GM19438 (cell line): Measurements from ENCODE around the gene SLC7A9.
"Not testable (repeated sequence)": the region's sequence is repeated elsewhere in the genome, so short reads cannot be mapped to it uniquely, and the experiment has no call there.

Experiments
- ATAC-seq: cut with Tn5 transposase; IDR thresholded peaks from one replicate; pipeline ENCODE4 v1.9.1; 2021; ENCODE audit warnings: low read depth; ENCODE audit not compliant: unreplicated experiment

The SLC7A9 gene

DNA sequence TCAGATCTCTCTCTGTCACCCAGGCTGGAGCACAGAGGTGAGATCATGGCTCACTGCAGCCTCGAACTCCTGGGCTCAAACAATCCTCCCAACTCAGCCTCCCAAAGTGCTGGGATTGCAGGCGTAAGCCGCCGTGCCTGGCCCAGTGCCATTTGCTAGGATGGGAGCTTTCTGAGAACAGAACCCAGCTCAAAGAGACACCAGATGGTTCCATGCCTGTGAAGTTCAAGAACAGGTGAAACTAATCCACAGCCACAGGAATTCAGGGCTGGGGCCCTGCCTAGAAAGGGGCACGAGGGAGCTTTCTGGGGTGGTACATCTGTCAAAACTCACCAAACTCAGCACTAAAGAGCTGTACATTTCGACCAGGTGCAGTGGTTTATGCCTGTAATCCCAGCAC, 4.2 kb downstream of the SLC7A9 start:
- ATAC-seq: no peak

DNA sequence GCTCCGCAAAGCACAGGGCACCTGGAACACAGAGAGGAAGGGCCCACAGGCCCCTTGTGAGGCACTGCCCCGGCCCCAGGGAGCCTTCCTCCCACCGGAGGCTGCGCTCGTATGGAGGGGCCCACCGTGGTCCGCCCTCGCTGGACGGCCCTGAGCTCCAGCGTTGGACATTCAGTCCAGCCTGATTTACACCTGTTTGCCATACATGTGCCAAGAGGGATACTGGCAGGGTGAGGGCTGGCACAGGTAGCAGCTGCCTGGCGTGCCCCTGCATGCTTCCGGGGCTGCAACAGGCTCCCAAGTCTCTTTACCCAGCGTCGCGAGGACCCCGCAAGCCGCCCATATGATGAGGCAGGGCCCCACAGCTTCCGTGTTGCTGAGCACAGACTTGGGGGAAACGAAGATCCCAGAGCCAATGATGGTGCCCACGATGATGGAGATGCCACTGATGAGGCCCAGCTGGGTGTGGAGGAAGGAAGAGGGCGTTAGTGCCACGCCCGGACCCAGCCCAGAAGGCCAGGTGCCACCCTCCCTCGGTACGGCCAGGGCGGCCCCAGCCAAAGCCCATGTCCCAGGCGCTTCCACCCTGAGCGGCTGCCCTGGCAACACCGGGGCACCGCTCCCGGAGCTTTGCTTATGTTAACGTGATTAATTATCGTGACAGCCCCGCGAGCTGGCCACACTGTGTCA, 5.1 kb downstream of the SLC7A9 start:
- no peak for ATAC-seq

DNA sequence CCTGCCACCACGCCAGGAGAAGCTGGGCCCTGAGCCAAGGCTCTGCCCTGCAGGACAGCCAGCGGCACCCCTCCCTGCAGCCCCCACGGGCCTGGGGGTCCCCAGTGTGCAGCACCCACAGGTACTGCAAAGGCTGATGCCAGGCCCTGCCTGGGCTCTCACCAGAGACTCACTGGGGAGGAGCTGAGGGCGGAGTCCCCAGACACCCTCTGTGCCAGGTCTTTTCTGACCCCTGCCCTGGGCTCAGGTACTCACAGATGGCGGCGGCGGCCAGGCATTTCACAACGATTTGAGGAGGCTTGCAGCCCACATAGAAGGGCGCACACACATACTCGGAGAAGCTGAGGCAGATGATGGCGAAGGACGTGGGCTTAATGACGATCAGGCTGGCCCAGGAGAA, 5.7 kb downstream of the SLC7A9 start:
- ATAC-seq: no peak

- ATAC-seq: no peak
Observed at GRCh38 chr19:32863301-32863700, 6.3 kb downstream of the SLC7A9 start.

DNA sequence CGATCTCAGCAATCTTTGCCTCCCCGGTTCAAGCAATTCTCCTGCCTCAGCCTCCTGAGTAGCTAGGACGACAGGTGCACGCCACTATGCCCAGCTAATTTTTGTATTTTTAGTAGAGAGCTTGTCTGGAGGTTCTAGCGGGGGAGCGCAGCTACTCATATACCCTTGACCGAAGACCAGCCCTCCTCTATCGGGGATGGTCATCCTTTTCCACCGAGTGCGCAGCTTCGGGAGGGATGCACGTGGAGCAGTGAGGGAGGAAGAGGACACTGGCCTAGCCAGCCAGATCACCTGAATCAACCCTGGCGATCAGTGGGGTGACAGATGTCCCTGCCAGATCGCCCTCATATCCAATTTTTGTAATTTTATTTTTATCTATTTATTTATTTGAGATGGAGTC, 6.8 kb downstream of the SLC7A9 start:
- no peak for ATAC-seq

DNA sequence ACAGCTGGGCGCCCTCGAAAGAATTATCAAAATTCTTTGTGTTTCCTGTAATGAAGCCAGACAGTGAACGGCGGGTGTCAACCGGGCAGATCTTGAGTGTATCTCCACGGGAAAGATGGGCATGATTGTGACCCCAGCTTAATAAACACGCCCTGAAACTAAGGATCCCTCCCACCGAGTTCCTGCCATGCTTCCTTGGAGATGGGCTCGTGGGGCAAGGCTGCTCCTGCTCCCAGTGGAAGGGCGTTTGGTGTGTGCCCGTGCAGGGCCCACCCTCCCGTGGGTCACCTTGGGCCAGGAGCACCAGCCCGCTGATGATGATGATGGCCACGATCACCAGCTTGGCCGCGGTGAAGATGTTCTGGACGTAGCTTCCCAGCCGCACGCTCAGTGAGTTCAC, 7.4 kb downstream of the SLC7A9 start:
- no peak for ATAC-seq

- ATAC-seq: no peak
Observed at GRCh38 chr19:32861596-32861995, 8.0 kb downstream of the SLC7A9 start.

DNA sequence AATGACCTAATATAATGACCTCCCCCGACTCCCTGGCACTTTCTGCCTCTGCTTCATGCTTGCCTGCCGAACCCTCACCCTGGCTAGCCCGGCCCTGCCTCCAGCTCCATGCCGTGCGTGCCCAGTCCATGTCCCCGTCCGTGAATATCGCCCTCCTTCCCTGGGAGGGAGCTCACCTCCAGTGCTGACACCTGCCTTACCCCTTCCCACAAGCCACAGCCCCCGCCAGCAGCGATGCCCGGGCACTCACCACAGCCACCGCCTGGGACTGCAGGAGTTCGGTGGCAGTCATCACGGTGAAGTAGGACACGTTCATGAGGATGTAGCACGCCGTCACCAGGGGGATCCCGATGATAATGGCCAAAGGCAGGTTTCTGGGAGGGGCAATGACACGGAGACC, 10.0 kb downstream of the SLC7A9 start:
- ATAC-seq: no peak

DNA sequence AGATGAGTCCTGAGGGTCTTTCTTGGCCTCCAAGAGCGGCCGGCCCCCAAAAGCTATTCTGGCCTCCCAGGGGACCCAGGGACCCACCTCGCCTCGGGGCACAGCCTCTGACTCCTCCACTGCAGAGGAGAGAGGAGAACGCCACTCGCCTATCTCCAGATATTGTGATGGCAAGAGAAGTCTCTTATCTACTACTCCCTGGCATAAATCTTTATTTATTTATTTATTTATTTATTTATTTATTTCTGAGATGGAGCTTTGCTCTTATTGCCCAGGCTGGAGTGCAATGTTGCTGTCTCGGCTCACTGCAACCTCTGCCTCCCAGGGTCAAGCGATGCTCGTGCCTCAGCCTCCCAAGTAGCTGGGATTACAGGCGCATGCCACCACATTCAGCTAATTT, 11.0 kb downstream of the SLC7A9 start:
- ATAC-seq: no peak

DNA sequence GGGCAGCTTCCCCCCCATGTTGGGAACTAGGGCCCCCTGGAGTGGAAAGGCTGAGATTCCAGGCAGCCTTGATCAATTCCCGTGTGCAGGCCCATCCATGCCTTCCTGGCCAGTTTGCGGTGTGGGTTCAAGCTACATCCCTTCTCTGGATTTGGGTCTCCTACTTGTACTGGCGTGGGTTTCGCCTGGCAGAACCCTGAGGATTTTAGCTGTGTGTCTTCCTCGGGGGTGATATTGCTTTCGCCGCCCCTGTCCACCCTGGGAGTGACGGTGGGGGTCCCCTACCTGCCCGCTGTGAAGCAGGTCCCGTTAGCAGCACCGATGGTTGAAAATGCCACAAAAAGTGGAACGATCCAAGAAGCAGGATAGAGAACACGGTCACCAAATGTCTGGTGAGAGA, 11.4 kb downstream of the SLC7A9 start:
- ATAC-seq: no peak

DNA sequence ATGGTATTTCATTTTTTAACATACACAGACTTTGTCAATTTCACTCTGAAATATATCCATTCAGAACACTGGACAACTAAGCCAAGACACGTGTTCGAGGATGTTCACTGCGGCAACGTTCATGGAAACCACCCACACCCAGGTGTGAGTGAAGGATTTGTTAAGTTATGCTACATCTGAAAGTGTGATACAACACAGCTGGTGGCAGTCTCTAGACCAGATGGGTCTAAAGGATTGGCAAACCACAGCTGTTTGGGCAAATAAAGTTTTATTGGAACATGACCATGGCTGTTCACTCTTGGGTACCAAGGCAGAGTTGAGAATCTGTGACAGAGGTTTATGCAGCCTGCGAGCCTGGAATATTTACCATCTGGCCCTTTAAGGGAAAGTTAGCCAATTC, 12.0 kb downstream of the SLC7A9 start:
- ATAC-seq: no peak

DNA sequence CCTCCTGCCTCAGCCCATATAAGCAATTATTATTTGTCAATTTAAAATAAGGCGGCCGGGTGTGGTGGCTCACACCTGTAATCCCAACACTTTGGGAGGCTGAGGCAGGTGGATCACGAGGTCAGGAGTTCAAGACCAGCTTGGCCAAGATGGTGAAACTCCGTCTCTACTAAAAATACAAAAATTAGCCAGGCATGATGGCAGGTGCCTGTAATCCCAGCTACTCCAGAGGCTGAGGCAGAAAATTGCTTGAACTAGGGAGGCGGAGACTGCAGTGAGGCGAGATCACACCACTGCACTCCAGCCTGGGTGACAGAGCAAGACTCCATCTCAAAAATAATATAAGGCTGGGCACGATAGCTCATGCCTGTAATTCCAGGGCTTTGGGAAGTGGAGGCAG, 12.7 kb downstream of the SLC7A9 start:
- not testable (repeated sequence) for ATAC-seq

DNA sequence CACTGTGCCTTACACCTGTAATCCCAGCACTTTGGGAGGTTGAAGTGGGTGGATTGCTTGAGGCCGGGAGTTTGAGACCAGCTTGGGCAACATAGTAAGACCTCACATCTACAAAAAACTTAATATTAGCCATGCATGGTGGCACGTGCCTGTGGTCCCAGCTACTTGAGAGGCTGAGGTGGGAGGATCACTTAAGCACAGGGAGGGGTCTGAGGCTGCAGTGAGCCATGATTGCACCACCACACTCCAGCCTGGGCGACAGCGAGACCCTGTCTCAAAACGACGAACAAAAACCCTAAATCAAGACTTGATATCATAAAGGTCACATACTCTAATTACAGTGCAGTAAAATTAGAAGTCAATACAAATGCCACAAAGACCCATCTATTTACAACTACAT, 17.4 kb downstream of the SLC7A9 start:
- no peak for ATAC-seq

GRCh38 chr19:32848035-32848434, 21.5 kb downstream of the SLC7A9 start:
- ATAC-seq: not testable (repeated sequence)

- ATAC-seq: no peak
Observed at GRCh38 chr19:32843716-32844245, 25.8 kb downstream of the SLC7A9 start.

DNA sequence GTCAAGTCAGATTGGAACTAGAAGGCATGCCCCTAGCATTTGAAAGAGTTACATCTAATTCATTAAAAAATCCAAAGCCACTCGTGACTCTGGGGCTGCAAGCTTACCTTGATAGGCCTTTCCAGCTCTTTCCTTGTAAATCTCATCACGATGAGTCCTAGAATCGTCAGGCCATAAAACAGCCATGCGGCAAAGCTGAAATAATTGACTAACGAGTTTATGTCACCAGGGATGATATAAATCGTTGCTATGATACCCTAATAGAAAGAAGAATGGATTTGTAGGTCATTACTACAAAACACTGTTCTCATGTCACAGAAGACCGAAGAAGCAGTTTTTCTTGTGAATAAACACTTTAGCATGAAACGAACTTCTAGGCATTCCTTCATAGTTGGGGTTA, 27.5 kb downstream of the SLC7A9 start:
- no peak for ATAC-seq

GRCh38 chr19:32837531-32837930, 32.0 kb downstream of the SLC7A9 start:
- ATAC-seq: no peak

DNA sequence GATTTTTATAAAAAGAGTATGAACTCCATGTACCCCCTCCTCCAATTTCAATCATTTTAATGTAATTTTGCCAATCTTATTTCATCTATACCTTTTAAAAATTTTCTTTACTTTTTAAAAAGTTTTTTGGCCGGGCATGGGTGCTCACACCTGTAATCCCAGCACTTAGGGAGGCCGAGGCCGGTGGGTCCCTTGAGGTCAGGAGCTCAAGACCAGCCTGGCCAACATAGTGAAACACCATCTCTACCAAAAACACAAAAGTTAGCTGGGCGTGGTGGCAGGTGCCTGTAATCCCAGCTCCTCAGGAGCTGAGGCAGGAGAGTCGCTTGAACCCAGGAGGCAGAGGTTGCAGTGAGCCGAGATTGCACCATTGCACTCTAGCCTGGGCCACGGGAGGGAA, 36.2 kb downstream of the SLC7A9 start:
- ATAC-seq: not testable (repeated sequence)

DNA sequence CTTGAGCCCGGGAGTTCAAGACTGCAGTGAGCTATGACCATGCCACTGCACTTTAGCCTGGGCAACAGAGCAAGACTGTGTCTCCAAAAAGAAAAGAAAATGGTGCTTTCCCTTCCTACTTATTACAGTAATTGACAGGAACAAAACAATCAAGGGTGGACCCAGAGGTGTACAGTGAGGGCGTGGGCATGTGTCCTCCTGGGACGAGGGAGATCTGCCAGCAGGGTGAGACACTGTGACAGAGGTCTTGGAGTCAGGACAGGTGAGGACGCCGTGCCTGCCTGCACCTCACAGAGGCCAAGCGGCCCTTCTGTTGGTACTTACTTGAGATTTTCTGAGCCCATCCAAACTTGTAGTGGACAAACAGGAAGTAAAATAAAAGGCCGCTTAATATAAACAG, 36.7 kb downstream of the SLC7A9 start:
- ATAC-seq: not testable (repeated sequence)

GRCh38 chr19:32832094-32832493, 37.5 kb downstream of the SLC7A9 start:
- ATAC-seq: not testable (repeated sequence)

DNA sequence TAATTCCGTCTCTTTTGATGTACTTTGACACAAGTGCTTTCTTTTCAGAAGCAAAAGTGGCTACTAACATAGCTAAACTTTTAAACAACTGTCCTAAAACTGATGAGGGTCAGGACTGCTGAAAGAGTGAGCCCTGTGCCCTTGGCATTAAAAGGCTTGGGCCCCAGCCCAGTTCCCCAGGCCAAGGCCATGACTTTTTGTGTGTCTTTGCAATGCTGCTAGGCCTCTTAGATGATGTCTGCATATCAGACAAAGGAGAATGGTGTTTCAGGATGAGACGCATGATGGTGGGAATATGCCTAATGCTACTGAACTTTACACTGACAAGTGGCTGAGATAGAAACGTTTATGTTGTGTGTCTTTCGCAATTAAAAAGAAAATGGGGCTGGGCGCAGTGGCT, 38.0 kb downstream of the SLC7A9 start:
- no peak for ATAC-seq

DNA sequence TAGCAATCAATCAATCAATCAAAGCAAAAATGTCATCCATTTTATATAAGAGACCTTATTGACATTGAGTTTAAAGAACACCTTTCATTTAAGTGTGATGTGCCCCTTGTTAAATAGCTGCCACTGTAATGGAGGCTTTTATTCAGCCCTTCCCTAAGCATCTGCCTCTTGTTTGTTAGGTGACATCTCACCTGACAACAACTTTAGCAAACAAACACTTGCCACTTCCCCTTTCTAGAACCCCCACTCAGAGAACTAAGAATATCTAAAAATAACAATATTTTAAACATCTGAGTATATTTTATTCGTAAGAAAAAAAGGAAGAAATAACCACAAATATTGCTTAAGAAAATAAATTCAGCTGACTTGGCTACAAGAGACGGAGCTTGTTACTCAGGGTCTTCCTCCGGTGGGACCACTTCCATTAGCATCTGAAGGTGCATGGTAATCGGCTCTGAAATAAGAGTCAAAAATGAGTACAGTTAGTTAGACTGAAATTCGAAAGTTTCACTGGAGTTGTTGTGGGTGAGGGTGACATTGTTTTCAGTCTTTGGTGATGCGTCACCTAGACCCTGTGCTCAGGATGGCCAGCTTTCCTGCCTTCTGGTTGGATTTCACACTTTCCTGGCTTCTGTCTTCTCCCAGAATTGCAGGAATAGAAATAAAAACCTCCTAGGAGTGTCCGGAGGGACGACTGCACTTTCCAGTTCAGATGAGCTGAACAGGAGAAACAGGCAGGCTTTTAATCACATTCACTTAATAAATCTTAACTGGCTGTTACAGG, 39.1 kb downstream of the SLC7A9 start:
- ATAC-seq: no peak
